ENCODE results near the gene CCR6. TPM values are rescaled to one million over a fixed set of nuclear protein-coding genes. Genes with fewer than 3 reads are reported as not detected.

The CCR6 gene
- total and polyA plus RNA-seq, 2 donors (not counting 3 experiments of a cell fraction or from before 2014, with no cell fraction given): not detected

- no peak for DNase-seq (ENCODE audit: low read depth, low spot score)
- CTCF ChIA-PET: no interaction called here
Observed at GRCh38 chr6:167145461-167145860, 22.6 kb downstream of the CCR6 start.

More at GRCh38 chr6:167145461-167145860, 22.6 kb downstream of the CCR6 start:
- intact Hi-C loops (cut with micrococcal nuclease): no loop called here
- Histone ChIP-seq H4K20me1 (replicated peaks; ENCODE audit: control insufficient read depth, extremely low read depth, insufficient read depth, low read length) (no peaks in the 10 kb centered on the region), H2AFZ (ENCODE audit: low read depth, low read length) (no peak overlapping the region), H3K9me1 (replicated peaks; ENCODE audit: control insufficient read depth, extremely low read depth, insufficient read depth, low read length) (no peaks in the 10 kb centered on the region), H3K4me3 (replicated peaks in 1 of 3; ENCODE audit: insufficient read depth in 1 of 3, low read depth in 1 of 3, low read length in 3 of 3) (no peak overlapping the region), H3K27me3 (ENCODE audit: control insufficient read depth in 2 of 2, insufficient read depth in 2 of 2, low read length in 2 of 2) (no peaks in the 10 kb centered on the region), H3K36me3 (ENCODE audit: control insufficient read depth in 2 of 2, extremely low read depth in 1 of 2, insufficient read depth in 2 of 2, low read length in 2 of 2) (no peaks in the 10 kb centered on the region), H3K4me2 (ENCODE audit: insufficient read depth, low read length) (no peak overlapping the region), H3K27ac (ENCODE audit: insufficient read depth, low read depth, low read length) (no peak overlapping the region), H3K4me1 (ENCODE audit: control insufficient read depth, extremely low read depth, insufficient read depth, low read length) (no peaks in the 10 kb centered on the region), H3K9ac (replicated peaks; ENCODE audit: extremely low read depth, insufficient read depth, low read length) (no peak overlapping the region), H3K9me3 (replicated peaks; ENCODE audit: control insufficient read depth, insufficient read depth, low read length) (no peaks in the 10 kb centered on the region), H3K79me2 (ENCODE audit: control insufficient read depth, insufficient read depth, low read length) (no peaks in the 10 kb centered on the region)
- BruUV-seq (replicated peaks): no TSS peak
- TF ChIP-seq CTCF (IDR thresholded peaks at IDR 0.05; ENCODE audit: extremely low read depth in 1 of 2, insufficient read depth in 1 of 2, low read depth in 1 of 2, low read length in 2 of 2): no peak
- no peak for TF ChIP-seq MAX (IDR thresholded peaks at IDR 0.05; ENCODE audit: insufficient read depth, insufficient read length)
- no peak for TF ChIP-seq JUN (IDR thresholded peaks at IDR 0.05; ENCODE audit: borderline replicate concordance, insufficient read depth, insufficient read length, low read depth)
- no peak for TF ChIP-seq GATA2 (IDR thresholded peaks at IDR 0.05; ENCODE audit: insufficient read depth, insufficient read length, low read depth, low read length)
- TF ChIP-seq POLR2AphosphoS5 (IDR thresholded peaks at IDR 0.05; ENCODE audit: insufficient read depth, low read depth, low read length): no peak
- TF ChIP-seq POLR2A (IDR thresholded peaks at IDR 0.05; ENCODE audit: low read depth, low read length): no peak
- TF ChIP-seq FOS (IDR thresholded peaks at IDR 0.05; ENCODE audit: borderline replicate concordance, insufficient read depth, low read length): no peak
- no peak for TF ChIP-seq MYC (IDR thresholded peaks at IDR 0.05; ENCODE audit: low read depth, low read length)
- no peak for TF ChIP-seq EZH2 (IDR thresholded peaks at IDR 0.05; ENCODE audit: borderline replicate concordance, low read depth, low read length, severe bottlenecking)
- no peak for FAIRE-seq
- dilution Hi-C loops (cut with MboI; ENCODE audit: extremely low pct_ligation_motif_present, low sequenced_read_pairs): no loop called here
- POLR2A ChIA-PET: no interaction called here

Measured in endothelial cell of umbilical vein (primary cell).